Keratinocyte (primary cell): ENCODE results near the gene TFDP1.

Source experiments
- EZH2 ChIP-seq: IDR thresholded peaks from one replicate; pipeline ENCODE4 v1.6.1; 2012; ENCODE audit warnings: inconsistent platforms, mild to moderate bottlenecking, low read length, moderate library complexity
- TF ChIP-seq, protein P1 (sequence below), 3 experiments: IDR thresholded peaks in 1 of 3; conservative IDR thresholded peaks in 1 of 3; optimal IDR thresholded peaks in 1 of 3; 2 replicates in 2 of 3; 3 replicates in 1 of 3; pipeline versions ENCODE3 to v1.5.1; 2011; ENCODE audit warnings: low read length in 3 of 3, mild to moderate bottlenecking in 3 of 3, moderate library complexity in 2 of 3, control low read depth in 1 of 3, inconsistent platforms in 1 of 3; ENCODE audit not compliant: insufficient read depth in 2 of 3; ENCODE audit errors: extremely low read depth in 1 of 3

DNA sequence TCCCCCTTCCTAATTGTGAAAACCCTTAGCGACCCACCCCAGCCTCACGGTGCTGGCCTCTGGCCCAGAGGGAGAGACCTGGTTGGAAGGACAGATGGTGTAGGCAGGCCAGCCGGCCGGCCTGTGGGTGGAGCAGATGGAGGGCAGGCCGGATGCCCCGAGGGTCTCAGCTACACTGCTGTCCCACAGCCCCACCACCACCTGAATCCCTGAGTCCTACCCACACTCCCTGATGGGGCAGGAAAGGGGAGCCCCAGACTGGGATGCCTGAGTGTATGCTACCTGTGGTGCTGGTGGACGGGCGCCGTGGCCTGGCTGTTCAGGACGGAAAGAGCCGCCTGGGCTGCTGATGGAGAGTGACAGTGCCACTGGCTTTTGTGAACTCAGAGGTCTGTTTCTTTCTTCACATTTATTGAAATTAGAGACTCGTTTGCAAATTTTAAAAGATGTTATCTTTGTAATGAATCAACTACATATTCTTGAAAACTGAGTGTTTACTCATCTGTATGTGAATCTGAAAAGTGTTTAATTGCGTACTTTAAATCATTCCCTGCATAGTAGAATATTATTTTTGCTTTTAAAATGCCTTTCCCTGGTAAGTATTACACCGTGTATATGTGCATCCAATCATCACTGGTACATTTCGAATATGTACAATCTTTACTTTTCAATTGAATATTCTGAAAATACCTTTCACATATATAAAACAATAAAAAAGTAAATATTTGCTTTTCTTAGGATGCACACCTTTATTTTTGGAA lies 35.7 kb downstream of the TFDP1 start:
- TF ChIP-seq, protein P1, sequence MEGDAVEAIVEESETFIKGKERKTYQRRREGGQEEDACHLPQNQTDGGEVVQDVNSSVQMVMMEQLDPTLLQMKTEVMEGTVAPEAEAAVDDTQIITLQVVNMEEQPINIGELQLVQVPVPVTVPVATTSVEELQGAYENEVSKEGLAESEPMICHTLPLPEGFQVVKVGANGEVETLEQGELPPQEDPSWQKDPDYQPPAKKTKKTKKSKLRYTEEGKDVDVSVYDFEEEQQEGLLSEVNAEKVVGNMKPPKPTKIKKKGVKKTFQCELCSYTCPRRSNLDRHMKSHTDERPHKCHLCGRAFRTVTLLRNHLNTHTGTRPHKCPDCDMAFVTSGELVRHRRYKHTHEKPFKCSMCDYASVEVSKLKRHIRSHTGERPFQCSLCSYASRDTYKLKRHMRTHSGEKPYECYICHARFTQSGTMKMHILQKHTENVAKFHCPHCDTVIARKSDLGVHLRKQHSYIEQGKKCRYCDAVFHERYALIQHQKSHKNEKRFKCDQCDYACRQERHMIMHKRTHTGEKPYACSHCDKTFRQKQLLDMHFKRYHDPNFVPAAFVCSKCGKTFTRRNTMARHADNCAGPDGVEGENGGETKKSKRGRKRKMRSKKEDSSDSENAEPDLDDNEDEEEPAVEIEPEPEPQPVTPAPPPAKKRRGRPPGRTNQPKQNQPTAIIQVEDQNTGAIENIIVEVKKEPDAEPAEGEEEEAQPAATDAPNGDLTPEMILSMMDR (optimal IDR thresholded peaks at IDR 0.05 in 1 of 3, IDR thresholded peaks at IDR 0.05 in 1 of 3, conservative IDR thresholded peaks at IDR 0.05 in 1 of 3; ENCODE audit: extremely low read depth in 1 of 3, insufficient read depth in 2 of 3, low read length in 3 of 3), result no peak
- TF ChIP-seq EZH2, result no peak
